SIG-M5 (cell line): ENCODE measurements around the gene SH3RF1.

Experiments used
- DNase-seq: peaks from one replicate; lab custom pipeline; 2025; lab: John Stamatoyannopoulos, UW

SH3RF1 gene

GRCh38 chr4:169064296-169064695 lies 206.5 kb downstream of the SH3RF1 start:
- no peak for DNase-seq

DNA sequence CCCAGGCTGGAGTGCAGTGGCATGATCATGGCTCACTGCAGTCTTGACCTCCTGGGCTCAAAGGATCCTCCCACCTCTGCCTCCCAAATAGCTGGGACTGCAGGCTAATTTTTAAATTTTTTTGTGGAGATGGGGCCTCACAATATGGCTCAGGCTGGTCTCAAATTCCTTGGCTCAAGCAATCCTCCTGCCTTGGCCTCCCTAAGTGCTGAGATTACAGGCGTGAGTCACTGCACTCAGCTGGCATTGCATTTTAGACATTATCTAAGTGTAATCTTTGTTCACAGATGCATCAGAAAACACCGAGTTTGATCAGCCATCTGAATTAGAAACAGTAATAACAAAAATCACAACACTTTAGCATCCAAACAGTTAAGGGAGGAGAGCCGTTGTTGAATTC lies 207.3 kb downstream of the SH3RF1 start:
- no peak for DNase-seq

GRCh38 chr4:169062897-169063244 lies 207.9 kb downstream of the SH3RF1 start:
- no peak for DNase-seq

DNA sequence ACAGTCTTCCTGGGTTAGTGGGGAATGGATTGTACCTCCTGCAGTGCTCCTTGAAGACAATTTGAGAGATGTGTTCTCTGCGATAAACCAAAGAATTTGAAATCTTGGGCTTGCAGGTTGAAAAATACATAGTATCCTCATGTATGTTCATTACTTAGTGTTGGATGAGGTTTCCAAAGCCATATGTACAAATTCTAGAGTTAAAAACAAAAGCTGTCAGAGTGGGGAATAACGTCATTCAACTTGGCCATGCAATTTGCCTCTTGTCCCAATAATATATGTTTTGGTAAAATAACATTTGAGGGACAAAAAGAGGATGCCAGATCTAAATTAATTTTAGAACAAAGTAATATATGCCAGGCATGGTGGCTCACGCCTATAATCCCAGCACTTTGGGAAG lies 209.4 kb downstream of the SH3RF1 start:
- DNase-seq: no peak

- no peak for DNase-seq
Measured at GRCh38 chr4:169060391-169061091, 210.2 kb downstream of the SH3RF1 start.

DNA sequence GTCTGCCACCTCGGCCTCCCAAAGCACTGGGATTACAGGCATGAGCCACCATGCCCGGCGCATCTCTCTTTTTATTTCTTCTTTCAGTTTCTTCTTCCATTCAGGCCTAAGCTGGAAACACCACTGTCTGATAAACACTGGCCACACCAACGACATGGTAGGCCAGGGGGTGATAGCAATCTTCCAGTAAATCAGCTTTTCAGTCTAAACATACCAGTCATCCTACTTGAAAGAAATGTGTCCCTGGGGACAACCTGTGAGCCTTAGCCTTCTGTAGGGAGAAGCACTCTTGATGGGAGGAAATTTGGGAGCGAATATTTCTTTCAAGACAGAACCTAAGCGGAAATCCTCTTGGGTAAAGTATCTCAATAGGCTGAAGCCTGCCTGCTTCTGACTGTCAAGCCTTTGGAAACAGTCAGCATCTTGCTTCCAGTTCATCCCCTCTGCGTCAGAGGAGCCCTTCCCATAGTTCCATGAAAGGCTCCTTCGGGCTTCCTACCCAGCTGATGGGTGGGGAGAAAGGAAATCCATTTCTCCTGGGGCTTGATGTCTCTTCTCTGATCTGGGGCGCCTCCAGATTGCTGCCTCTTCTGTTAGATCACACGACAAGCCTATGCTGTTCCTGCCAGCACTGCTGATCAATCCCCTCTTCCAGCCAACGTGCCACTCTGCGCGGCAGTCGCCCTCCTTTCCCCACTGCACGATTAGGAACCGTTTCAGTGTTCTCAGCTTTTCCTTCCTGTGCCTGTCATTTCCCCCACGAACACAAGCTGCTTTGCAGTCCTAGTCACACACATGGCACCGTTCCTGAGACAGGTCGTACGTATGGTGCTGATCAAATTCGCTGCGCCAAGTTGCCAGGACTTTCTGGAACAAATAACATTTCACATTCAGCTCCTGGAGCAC lies 211.2 kb downstream of the SH3RF1 start:
- DNase-seq: no peak

DNA sequence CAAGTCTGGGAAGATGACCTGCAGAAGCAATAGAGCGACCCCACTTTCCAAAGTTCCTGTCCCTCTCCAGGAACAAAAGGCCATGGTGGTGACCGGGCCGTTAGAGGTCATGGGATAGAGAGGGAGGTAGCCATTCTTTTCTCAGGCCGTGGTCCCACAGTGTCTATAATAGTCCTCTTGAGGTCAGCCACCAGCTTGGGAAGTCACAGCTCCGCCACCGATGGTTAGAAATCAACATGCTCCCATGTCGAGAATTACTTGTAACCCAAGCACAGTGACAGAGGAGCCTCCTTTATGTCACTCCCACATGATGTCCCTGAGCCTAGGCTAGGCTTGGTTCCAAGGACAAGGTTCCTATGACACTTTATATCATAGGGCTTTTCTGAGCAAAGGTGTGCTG lies 212.4 kb downstream of the SH3RF1 start:
- DNase-seq: no peak

DNA sequence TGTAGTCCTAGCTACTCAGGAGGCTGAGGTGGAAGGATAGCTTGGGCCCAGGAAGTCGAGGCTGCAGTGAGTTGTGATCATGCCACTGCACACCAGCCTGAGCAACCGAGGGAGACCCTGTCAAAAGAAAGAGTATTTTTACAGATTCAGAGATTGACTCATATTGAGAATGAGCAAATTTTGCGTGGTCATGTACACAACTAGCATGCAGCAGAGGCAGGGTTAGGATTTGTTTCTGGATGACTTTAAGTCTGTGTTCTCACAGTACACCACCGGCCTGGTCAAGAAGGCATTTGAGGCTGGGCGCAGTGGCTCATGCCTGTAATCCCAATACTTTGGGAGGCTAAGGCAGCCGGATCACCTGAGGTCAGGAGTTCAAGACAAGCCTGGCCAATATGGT lies 215.9 kb downstream of the SH3RF1 start:
- no peak for DNase-seq

DNA sequence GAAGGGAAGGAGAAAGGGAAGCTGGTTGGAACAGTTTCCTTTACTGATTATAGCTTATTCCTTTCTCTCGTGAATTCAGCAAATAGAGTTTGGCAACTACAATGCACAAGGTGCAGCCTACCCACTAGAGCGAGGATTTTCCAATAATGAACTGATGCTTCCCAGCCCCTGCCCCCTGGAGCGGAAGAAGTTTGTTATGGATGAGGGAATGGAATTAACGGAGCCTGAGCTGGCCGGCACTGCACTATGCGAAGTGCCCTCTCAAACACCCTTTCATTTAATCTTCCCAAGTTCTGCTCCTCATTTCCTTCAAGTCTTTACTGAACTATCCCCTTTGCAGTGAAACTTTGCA lies 218.2 kb downstream of the SH3RF1 start:
- DNase-seq: no peak

DNA sequence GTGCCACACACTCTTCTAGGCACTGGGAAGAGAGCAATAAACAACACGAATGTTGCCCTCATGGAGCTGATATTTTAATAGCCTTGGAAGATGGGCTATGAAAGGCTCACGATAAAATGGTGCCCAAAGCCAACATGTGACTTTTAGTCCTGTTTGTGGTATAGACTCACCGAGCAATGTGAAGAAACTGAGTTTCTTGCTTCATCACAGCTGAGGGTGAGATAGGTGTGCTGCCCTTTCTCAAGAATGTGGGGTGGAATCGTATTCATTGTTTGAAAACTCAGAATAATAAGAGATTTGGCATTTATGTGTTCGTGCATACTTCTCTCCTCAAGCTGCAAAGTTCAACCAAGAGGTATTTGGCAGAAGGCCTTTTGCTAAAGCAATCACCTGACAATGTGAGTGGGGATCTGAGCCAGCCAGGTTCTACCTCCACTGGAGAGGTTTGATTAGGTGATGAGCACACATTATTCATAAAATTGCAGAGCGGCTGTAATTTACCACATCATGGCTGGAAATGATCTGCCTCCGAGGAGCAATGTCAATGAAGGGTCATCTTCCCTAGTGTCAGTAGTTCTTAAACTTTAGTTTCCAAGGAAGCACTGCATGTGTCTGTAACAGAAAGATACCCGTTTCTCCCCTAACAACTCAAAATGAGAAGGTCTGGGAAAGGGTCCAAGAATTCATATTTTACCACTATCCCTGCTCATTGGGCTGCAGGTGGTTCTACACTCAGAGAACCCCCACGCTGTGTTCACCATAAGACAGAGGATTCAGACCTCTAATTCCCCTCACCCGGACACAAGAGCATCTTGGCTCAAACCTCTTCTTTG lies 218.8 kb downstream of the SH3RF1 start:
- no peak for DNase-seq

- DNase-seq: no peak
Measured at GRCh38 chr4:169050881-169051760, 219.6 kb downstream of the SH3RF1 start.

DNA sequence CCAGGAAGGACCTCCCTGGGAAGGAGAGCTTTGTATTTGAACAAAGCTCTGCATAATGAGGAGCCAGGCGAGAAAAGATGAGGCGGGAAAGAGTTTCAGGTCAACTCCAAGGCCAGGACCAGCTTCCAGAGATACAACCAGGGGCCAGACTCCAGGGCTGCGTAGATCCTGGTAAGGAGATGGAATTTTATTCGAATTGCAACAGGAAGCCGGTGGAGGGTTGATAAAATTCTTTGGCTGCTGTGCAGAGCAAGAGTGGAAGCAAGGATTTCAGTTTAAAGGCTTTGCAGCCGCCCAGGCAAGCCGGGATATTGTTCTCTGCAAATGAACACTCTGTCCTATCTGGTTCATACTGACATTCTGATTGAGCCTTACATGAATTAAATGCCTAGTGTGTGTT lies 220.5 kb downstream of the SH3RF1 start:
- DNase-seq: no peak

- no peak for DNase-seq
Measured at GRCh38 chr4:169048868-169049414, 221.8 kb downstream of the SH3RF1 start.

DNA sequence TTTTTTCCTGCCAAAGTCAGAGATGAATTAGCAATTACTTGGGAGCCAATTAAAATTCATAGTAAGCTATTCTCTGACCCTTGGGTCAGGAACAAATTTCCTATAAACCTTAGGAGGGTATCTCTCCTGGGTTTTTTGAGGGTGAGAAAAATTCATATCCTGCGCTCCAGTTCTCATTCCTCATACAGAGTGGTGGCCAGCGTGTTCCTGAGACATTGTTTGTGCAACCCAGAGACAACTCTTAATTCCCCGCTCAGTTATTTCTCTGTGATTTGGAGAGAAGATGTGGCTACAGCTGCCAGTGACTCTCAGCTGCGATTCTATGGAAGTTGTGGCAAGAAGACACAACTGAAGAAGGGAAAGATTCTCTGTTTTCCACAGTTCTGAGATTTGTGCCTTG lies 222.8 kb downstream of the SH3RF1 start:
- no peak for DNase-seq

DNA sequence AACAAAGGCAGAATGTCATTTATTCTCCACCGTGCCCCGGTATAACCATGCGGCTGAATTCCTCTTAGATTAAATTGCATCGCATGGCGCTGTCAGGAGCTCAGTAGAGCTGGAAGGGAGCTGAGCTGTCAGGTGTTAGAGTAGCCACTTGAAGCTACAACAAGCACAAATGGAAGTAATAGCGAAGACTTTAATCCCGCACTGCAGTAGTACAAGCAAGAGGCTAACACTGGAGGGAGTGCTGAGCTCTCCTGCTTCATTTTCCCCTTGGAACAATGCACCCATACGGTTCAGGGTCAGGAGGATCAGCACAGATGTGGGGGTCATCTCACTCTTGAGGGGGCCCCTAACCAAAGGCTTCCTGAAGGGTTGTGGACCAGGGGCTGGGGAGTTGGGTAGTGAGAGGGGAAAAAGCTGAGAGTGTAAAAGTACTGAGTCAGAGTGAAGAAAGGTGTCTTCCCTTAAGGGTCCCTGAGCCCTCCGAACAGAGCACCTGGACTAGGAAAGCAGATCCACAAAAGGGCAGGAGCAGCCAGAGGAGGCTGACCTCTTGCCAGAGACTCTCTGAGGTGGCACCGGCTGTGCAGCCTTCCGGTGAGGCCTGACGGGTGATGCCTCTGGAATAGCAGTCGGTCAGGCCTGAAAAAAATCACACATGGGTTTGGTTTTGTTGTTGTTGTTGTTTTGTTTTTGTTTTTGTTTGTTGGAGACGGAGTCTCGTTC lies 224.7 kb downstream of the SH3RF1 start:
- no peak for DNase-seq

DNA sequence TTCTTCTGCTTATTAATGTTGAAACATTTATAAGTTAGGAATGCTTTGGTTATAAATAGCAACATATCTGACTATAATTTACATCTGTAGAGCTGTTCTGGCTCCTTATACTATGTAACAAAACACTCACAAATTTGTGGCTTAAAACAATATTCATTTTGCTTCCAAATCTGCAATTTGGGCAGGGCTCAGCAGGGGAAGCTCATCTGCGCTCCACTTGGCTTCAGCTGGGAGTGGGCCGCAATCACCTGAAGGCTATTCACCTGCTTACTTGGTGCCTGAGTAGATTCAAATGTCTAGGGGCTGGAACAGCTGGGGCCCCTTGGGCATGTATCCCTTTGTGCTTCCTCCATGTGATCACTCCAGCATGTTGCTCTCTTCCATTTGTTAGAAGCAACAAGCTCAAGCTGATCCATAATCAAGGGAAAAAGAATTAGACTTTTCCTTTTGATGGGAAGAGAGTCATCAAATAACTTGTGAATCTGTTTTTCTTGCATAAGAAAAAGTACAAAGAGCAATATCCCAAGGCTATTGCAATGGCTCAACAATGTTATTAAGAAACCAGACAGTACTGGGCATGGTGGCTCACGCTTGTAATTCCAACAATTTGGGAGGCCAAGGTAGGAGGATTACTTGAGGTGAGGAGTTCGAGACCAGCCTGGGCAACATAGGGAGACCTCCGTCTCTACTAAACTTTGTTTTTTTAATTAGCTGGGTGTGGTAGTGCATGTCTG lies 225.9 kb downstream of the SH3RF1 start:
- DNase-seq: no peak
